Stimulated activated CD8-positive, alpha-beta memory T cell treated with anti-CD3 and anti-CD28 coated beads, Interleukin-2, amount 100 ng/mL, for 1 hour (primary cell): Measurements from ENCODE around the gene CDH13.

ENCODE experiments used
- DNase-seq, 2 donors: peaks; one replicate each; pipeline ENCODE4 v3.0.0-alpha.2; 2020; ENCODE audit warnings: low read depth in 2 of 2

Gene CDH13

GRCh38 chr16:82626791-82627261 is at the start of gene CDH13:
TSS of gene CDH13 (plus strand) at chr16:82626969.
- DNase-seq, result no peak

GRCh38 chr16:82580298-82580890 is 46.4 kb upstream of the CDH13 start:
- no peak for DNase-seq

GRCh38 chr16:82582975-82583374 is 43.8 kb upstream of the CDH13 start:
- DNase-seq, result no peak

GRCh38 chr16:82583422-82583821 is 43.3 kb upstream of the CDH13 start:
- no peak for DNase-seq

GRCh38 chr16:82584553-82585152 is 42.1 kb upstream of the CDH13 start:
- no peak for DNase-seq

- DNase-seq, result no peak
These were observed 41.1 kb upstream of the CDH13 start for GRCh38 chr16:82585675-82586074.

GRCh38 chr16:82586130-82586529 is 40.6 kb upstream of the CDH13 start:
- DNase-seq, result no peak

GRCh38 chr16:82587289-82587688 is 39.5 kb upstream of the CDH13 start:
- no peak for DNase-seq

- DNase-seq, result no peak
These were observed 37.4 kb upstream of the CDH13 start for GRCh38 chr16:82589407-82589806.

- DNase-seq, result no peak
These were observed 32.7 kb upstream of the CDH13 start for GRCh38 chr16:82594114-82594513.

GRCh38 chr16:82598771-82599170 is 28.0 kb upstream of the CDH13 start:
- DNase-seq, result no peak

GRCh38 chr16:82601989-82602640 is 24.7 kb upstream of the CDH13 start:
- DNase-seq, result no peak

- no peak for DNase-seq
These were observed 22.9 kb upstream of the CDH13 start for GRCh38 chr16:82603784-82604411.

GRCh38 chr16:82605076-82605475 is 21.7 kb upstream of the CDH13 start:
- DNase-seq, result no peak

GRCh38 chr16:82605863-82606620 is 20.7 kb upstream of the CDH13 start:
- DNase-seq, result no peak

GRCh38 chr16:82609140-82609539 is 17.6 kb upstream of the CDH13 start:
- DNase-seq, result no peak

GRCh38 chr16:82612263-82612662 is 14.5 kb upstream of the CDH13 start:
- no peak for DNase-seq

GRCh38 chr16:82616356-82616755 is 10.4 kb upstream of the CDH13 start:
- no peak for DNase-seq

- DNase-seq, result no peak
These were observed 5.0 kb upstream of the CDH13 start for GRCh38 chr16:82621781-82622180.

GRCh38 chr16:82623241-82623640 is 3.5 kb upstream of the CDH13 start:
- DNase-seq, result no peak

- DNase-seq, result no peak
These were observed 1.5 kb upstream of the CDH13 start for GRCh38 chr16:82625066-82625968.
